ENCODE results near the gene ARID1B. TPM values are rescaled to one million over a fixed set of nuclear protein-coding genes. Genes with fewer than 3 reads are reported as not detected.

Gene ARID1B
- total and polyA plus RNA-seq, 12 donors, result 11.2 to 63.2 (median 52.2) TPM

DNA sequence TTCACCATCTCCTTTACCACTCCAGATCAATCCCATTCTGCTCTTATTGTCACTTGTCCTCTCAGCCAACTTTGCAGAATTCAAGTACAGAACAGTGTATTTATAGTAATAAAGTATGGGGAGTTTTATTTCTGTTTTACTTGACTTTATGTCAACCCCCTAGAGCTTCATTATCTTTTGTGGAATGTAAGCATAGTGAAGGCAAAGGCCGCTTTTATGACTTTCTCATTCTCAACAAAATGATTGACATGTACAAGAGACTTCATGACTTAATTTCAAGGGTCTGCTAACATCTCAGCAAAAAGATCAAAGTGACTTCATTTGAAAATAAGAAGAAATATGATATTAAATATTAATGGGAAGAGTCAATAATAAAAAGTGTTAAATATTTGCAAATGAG is 28.7 kb upstream of the ARID1B start:
- no peaks in the 10 kb centered on the region for H3K9me3 ChIP-seq

GRCh38 chr6:156752666-156753301 is 24.4 kb upstream of the ARID1B start:
- ATAC-seq (peak in 7 of 8 donors; percentile 25 to 76 (median 58)), DNase-seq (peak in 1 of 2 donors; percentile 20)
- Histone ChIP-seq H3K4me3 (no peak overlapping the region), H3K27me3 (no peaks in the 10 kb centered on the region), H3K9me3 (no peaks in the 10 kb centered on the region), H3K27ac (no peak overlapping the region), H3K4me1 (no peaks in the 10 kb centered on the region), H3K36me3 (no peaks in the 10 kb centered on the region)
- intact Hi-C loops (cut with DNase I), result loop anchor here in 1 of 10 donors (10.0 kb wide), 1 partner anchor 188 kb away; no protein-coding TSS in a partner anchor
- TF ChIP-seq CTCF (IDR thresholded peaks at IDR 0.05), result peak in 7 of 9 donors; percentile 19 to 45 (median 32)
- 58 to 73% methylated on average over 10 of the region's 10 CpGs for WGBS, 2 donors

More for the DNA sequence above, 28.7 kb upstream of the ARID1B start:
- Histone ChIP-seq H3K4me1 (no peaks in the 10 kb centered on the region), H3K36me3 (no peaks in the 10 kb centered on the region), H3K27ac (no peak overlapping the region), H3K27me3 (no peaks in the 10 kb centered on the region), H3K4me3 (no peak overlapping the region)
- 87 to 93% methylated on average over 1 of the region's 1 CpG for WGBS, 2 donors
- ATAC-seq (no peak), DNase-seq (no peak)
- intact Hi-C loops (cut with DNase I), result no loop called here
- TF ChIP-seq CTCF (IDR thresholded peaks at IDR 0.05), result no peak

DNA sequence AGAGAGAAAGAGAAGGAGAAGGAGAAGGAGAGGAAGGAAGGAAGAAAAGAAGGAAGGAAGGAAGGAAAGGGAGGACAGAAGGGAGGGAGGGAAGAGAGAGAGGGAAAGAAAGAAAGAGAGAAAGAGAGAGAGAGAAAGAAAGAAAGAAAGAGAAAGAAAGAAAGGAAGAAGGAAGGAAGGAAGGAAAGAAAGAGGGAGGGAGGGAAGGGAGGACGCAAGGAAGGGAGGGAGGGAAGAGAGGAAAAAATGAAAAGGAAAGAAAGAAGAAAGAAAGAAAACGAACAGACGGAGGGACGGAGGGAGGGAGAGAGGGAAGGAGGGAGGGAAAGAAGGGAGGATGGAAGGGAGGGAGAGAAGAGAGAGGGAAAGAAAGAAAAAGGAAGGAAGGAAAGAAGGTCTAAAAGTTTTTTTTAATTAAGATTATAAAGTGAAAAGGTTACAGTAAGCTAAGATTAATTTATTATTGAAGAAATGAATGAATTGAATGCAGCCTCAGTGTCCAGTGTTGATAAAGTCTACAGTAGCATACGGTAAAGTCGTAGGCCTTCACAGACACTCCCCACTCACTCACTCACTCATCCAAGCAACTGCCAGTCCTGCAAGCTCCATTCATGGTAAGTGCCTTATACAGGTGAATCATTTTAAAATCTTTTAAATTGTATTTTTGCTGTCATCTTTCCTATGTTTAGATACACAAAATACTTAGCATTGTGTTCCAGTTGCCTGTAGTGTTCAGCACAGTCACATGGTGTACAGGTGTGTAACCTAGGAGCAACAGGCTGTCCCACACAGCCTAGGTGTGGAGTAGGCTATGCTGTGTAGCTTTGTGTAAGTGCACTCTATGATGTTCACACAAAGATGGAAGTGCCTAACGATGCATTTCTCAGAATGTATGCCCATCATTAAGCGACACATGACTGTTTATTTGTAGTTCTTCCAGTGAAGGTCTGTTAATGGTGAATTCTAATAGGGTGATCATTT is 20.3 kb upstream of the ARID1B start:
- H3K4me1 ChIP-seq, result no peaks in the 10 kb centered on the region
- ATAC-seq, result no peak
- TF ChIP-seq CTCF (IDR thresholded peaks at IDR 0.05), result no peak
- H3K4me3 ChIP-seq, result no peak overlapping the region
- intact Hi-C loops (cut with DNase I), result loop anchor here in 1 of 10 donors (10.0 kb wide), 1 partner anchor 192 kb away; no protein-coding TSS in a partner anchor
- no peaks in the 10 kb centered on the region for H3K36me3 ChIP-seq
- H3K27ac ChIP-seq, result no peak overlapping the region
- no peak for DNase-seq
- 92 to 93% methylated on average over 8 of the region's 8 CpGs for WGBS, 2 donors
- no peaks in the 10 kb centered on the region for H3K9me3 ChIP-seq
- no peaks in the 10 kb centered on the region for H3K27me3 ChIP-seq

DNA sequence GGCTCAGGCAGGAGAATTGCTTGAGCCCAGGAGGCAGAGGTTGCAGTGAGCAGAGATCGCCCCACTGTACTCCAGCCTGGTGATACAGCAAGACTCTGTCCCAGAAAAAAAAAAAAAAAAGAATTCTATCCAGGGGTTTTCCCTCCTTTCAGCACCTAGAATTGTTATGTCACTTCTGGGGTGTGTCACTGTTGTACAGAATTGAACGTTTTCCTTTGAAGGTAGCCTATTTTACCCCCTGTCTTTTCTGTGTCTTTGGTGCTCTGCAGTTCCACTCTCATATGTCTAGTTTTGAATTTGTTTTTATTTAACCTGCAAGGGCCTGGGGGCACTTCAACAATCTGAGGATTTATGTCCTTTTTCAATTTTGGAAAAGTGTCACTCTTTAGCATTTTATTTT is 19.3 kb upstream of the ARID1B start:
- Histone ChIP-seq H3K27ac (no peak overlapping the region), H3K4me1 (no peaks in the 10 kb centered on the region), H3K36me3 (no peaks in the 10 kb centered on the region), H3K27me3 (no peaks in the 10 kb centered on the region), H3K9me3 (no peaks in the 10 kb centered on the region), H3K4me3 (no peak overlapping the region)
- no peak for TF ChIP-seq CTCF (IDR thresholded peaks at IDR 0.05)
- ATAC-seq, result no peak
- 70 to 88% methylated on average over 2 of the region's 2 CpGs for WGBS, 2 donors
- intact Hi-C loops (cut with DNase I), result loop anchor here in 1 of 10 donors (10.0 kb wide), 1 partner anchor 193 kb away; no protein-coding TSS in a partner anchor
- DNase-seq, result no peak

All from heart right ventricle (tissue), 16 donors.